Skeletal muscle cell (primary cell): ENCODE results near the gene IFNB1.

Experiments used
- DNase-seq: peaks from one replicate; pipeline ENCODE4 v3.0.0-alpha.2; 2010; ENCODE audit warnings: low read depth
- H3K4me3 ChIP-seq: 2 replicates; pipeline ENCODE4 v1.5.1; 2011; ENCODE audit warnings: low read depth, mild to moderate bottlenecking, control low read depth, low read length, moderate library complexity

The IFNB1 gene

GRCh38 chr9:21077781-21078180 lies at the start of gene IFNB1:
TSS of gene IFNB1 (minus strand) at chr9:21077942. CDS start at chr9:21077869, 73 bp downstream.
- no peak for DNase-seq
- H3K4me3 ChIP-seq = no peak within 1 kb of the TSS

DNA sequence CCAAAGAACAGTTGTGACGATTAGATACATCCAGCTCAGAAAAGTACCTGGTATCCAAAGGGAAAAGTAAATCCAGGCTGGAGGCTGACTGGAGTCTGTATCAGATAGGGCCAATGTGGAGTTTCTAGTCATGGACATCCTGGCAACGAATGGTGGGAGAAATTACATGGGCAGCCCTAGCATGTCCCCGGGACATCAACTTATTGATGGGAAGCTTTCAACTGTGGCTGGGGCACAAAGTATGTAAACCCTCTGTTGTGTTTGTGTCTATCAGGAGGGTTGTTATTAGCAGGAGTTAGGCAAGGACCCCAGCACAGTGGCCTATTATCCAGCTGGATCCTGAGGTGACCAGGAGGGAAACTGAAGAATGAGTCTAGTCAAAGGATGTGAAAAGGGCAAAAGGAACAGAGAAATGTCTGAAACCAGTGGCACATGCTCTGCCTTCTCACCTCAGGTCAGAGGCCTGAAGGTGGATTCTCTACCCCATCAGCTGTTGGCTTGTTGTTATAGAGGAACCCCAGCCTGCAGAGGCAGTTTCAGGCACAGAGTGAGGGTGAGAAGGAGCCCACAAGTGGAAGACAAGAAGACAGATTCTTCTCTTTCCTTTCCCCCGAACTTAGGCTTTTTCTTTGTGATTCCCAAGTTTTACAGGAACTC lies 44.0 kb upstream of the IFNB1 start:
- no peak overlapping the region for H3K4me3 ChIP-seq
- no peak for DNase-seq

DNA sequence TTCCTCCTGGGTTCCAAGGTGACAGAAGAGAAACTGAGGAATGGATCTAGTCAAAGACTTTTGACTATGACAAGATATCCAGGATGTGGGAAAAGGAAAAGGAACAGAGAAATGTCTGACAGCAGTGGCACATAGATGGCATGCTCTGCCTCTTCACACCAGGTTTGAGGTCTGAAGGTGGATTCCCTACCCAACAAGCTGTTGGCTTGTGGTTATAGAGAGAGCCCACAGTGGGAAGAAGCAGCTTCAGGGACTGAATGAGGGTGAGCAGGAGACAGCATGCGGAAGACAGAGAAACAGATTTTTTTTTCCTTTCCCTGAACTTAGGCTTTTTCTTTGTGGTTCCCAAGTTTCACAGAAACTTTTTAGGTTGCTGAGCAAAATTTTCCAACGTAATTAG lies 43.3 kb upstream of the IFNB1 start:
- no peak overlapping the region for H3K4me3 ChIP-seq
- DNase-seq = no peak

- no peak for DNase-seq
These were observed 41.5 kb upstream of the IFNB1 start for GRCh38 chr9:21119093-21119770.

DNA sequence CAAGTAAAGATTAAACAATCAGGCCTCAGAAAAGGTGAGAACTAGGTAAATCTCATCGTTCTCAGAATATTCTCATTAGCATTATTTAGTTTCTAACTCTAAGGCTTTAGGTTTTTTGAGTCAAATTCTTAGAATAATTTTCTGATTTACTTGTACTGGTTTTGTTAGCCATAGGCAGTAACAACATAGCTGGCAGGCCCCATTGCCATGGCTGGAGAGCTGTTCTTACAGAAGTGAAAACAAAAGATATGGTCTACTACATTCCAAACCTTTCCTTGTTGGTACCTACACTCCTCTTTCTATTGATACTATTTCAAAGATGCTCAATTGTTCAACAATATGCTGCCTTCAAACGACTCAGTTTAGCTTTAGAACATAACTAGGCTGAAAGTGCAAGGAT lies 36.6 kb upstream of the IFNB1 start:
- DNase-seq = no peak
- H3K4me3 ChIP-seq = no peak overlapping the region

More at GRCh38 chr9:21119093-21119770, 41.5 kb upstream of the IFNB1 start:
- no peak overlapping the region for H3K4me3 ChIP-seq

DNA sequence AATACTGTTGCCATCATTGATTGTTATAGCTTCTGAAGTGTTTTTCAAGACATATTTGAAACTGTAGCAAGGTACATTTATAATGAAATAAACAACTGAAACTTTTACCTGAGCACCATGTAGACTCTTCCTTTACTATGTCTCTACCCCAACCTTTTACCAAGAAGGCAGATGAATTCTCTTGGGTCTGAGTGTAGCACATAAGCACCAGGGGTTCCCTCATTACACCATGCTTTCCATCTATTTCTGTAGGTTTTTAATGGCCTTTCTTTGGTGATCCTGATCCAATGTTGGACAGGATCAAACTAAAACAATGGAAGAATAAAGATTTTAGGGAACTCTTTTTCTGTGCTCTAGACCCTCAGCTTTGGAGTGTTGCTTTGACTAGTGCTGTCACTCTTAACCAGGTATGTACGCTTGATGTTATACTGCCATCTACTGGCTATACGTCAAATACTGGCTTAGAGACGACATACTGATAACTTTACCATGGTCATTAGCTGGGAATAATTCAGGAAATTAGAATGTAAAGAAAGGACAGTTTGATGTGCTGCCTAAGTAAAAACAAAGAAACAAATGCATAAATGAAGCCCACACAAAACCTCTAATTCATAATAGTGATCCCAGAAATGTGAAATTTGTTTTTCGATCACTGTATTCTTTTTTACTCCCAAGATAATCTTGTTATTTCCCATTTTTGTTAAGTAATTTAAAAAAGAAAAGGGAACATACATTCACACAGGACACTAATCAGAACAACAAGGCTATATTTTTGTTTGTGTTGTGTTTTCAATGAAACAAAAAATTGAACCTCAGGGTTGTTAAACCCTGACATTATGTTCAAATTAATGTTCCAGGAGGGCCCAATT lies 33.2 kb upstream of the IFNB1 start:
- DNase-seq = peak; percentile 43
- no peak overlapping the region for H3K4me3 ChIP-seq

DNA sequence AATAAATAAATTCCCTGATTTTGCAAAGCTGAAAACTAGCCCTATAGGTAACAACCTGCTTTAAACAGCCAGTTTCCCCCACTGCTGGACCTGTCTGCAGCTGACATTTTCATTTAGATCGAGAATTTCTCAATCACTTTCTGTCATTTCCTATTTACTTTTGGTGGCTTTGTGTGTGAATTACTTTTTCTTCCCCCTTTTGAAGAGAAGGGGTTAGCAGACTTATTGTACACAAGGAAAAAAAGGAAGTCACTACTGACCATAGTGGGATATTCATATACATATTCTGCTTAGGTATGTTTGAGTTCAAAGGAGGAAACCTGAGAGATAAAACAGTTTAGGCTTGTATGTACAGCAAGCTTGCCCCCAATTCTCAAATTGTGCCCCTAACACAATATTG lies 27.0 kb upstream of the IFNB1 start:
- DNase-seq = no peak
- H3K4me3 ChIP-seq = no peak overlapping the region

GRCh38 chr9:21102305-21102704 lies 24.6 kb upstream of the IFNB1 start:
- H3K4me3 ChIP-seq = no peak overlapping the region
- no peak for DNase-seq

- no peak for DNase-seq
- H3K4me3 ChIP-seq = no peak overlapping the region
These were observed 20.1 kb upstream of the IFNB1 start for GRCh38 chr9:21097817-21098216.

GRCh38 chr9:21096901-21097255 lies 19.1 kb upstream of the IFNB1 start:
- H3K4me3 ChIP-seq = no peak overlapping the region
- no peak for DNase-seq

DNA sequence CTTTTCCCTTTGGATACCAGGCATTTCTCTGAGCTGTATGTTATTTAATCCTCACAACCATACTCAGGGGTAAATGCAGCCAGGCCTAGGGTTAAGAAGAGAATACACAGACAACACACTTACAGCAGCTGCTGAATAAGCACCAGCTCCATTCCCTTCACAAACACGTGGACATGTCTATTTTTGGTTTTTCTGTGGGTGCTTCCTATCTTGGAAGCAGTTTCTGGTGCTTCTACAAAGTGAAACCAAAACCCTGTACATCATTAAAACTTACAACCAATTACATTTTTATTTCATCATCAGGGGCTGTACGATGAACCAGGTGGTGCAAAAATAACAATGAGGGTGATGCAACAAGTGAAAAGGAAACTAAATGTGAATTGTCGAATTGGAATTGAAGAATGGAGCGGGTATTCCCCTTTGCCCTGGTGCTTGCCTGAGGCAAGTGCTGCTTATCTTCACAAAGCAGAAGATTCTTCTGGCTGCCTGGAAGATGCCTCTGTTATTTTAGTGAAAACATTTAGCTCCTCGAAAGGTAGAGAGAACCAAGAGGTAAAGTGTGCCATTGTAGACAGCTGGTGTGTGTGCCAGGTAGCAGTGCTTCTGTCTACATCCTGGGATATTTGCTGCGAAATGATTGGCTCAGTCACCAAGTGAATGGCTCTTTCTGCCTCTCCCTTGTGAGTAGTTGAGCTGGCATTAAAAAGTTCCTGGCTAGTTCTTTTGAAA lies 18.6 kb upstream of the IFNB1 start:
- H3K4me3 ChIP-seq = peak overlapping the region; percentile 7
- peak; percentile 29 for DNase-seq

DNA sequence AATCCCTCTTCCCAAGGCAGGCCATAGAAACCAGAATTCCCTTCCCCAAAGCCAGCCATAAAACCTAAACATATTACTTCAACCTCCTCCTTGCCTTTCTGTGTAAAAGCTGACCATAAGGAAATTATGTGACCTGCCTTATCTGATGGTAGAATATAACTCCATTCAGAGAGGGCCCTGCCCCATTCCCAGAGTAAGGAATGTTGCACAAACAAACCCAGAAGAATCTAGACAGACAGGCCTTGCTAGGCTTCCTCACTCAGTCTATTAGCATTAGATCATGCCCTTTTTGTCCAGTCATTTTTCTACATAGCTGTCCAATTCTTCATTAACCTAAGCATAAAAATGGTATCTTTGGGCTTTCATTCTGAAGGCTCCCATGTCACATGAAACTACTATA lies 17.8 kb upstream of the IFNB1 start:
- DNase-seq = no peak
- H3K4me3 ChIP-seq = no peak overlapping the region

DNA sequence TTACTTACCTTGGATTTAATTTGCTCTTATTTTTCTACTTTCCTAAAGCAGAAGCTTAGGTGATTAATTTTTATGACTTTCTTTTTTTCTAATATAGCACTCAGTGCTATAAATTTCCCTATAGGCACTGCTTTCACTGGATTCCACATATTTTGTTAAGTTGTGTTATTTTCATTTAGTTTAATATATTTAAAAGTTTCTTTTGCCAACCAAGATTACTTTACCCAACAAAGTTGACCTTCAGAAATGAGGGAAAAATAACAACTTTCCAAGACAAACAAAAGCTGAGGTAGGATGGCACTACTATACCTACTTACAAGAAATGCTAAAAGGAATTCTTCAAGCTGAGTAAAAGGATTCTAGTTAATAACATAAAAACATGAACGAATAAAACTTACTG lies 8.8 kb upstream of the IFNB1 start:
- no peak overlapping the region for H3K4me3 ChIP-seq
- no peak for DNase-seq

- no peak for DNase-seq
- no peak overlapping the region for H3K4me3 ChIP-seq
These were observed 7.3 kb upstream of the IFNB1 start for GRCh38 chr9:21085005-21085404.

GRCh38 chr9:21084242-21084850 lies 6.6 kb upstream of the IFNB1 start:
- H3K4me3 ChIP-seq = no peak overlapping the region
- DNase-seq = no peak

GRCh38 chr9:21082671-21083070 lies 4.9 kb upstream of the IFNB1 start:
- no peak for DNase-seq
- no peak overlapping the region for H3K4me3 ChIP-seq

DNA sequence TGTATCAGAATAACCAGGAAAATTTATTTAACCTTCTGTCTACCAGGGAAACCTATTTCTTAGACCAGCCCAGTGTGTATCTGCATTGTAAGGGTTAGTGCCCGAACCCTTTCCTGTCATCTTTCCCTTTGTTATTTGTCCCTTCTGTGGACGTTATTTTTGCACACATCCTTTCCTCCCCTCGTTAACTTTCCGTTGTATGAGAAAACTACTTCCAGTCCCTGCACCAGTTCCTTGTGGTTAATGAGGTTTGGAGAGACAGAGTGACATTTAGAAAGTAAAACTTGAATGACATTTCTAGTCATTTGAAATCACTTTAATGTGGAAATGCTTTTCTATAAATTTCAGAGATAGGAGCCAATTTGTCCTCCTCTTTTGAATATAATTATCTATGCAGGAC lies 4.3 kb upstream of the IFNB1 start:
- H3K4me3 ChIP-seq = no peak overlapping the region
- no peak for DNase-seq

DNA sequence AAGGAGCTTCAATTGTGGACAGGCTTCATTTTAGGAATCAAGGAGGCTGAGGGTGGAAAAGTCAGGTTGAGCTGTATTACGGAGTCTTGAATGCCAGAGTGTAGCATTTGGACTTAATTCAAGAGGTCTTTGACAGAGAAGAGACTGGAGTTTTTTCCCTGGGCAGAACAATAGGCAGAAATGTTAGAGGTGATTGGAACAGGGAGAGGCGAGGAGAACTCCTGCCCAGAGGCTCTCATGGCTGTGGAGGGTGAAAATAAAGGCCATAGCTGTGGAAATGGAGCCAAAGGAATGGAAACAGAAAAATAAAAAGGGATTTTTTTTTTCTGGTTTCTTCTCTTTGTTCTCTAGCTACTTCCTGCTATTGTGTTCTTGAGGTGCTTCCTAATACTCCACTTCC lies 3.7 kb upstream of the IFNB1 start:
- no peak for DNase-seq

DNA sequence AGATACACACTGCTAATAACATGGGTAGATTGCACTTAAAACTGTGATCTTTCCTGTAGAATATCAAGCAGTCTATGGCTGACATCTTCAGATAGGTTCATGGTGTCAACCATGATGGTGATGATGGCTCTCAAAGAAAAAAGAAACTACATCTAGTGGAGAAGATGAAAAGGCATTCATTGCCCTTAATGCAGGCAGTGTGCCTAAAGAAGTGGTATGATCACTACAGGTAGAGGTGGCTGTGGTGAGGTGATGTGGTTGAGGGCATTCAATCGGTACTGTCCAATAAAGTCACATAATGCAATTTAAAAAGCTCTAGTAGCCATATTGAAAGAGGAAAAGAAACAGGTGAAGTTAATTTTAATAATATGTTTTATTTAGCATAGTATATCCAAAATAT lies 3.1 kb upstream of the IFNB1 start:
- no peak overlapping the region for H3K4me3 ChIP-seq
- DNase-seq = no peak

More for the DNA sequence above, 3.7 kb upstream of the IFNB1 start:
- no peak overlapping the region for H3K4me3 ChIP-seq
